ENCODE measurements around the gene COBL. TPM values are rescaled to one million over a fixed set of nuclear protein-coding genes. Genes with fewer than 3 reads are reported as not detected.

COBL gene
- polyA plus RNA-seq, 1 donor: 145 TPM

DNA sequence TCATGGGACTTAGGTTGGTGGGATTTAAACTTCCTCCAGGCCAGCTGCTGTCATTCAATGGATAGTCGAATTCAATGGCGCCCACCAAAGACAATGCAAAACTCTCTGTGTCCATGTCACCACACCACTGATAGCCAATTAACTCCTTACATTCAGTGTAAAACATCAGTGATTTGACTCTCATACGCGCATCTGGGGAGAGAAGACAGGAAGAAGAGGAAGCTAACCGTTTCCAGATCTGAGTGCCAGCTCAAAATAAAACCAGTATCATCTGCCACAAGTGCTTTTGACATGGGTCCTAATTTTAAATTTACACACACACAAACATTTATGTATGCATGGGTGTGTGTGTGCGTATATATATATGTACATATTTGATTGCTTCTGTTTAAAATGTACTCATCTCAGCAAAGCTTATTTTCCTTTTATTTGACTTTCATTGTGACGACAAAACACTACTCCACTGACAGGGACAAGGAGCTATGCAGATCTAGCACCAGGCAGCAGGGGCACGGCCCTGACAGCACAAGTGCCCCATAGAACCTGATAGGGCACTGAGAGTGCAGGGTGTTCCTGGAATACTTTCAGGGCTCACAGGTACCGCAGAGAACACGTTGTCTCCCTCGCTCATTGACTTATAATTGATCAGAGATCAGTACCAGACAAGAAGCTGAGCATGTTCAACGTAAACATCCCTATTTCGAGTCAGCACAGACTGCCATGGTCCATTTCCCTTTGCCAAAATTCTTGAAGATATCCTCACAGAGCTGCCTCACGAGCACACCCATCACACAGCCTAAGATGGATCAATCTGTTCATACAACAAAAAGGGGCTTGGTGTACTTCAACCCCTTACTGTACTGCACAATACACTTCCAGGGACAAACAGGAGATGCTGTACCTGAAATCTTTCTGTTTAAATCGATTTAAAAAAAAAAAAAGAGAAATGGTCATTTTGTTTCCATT lies 176.1 kb downstream of the COBL start:
- DNase-seq: no peak

DNA sequence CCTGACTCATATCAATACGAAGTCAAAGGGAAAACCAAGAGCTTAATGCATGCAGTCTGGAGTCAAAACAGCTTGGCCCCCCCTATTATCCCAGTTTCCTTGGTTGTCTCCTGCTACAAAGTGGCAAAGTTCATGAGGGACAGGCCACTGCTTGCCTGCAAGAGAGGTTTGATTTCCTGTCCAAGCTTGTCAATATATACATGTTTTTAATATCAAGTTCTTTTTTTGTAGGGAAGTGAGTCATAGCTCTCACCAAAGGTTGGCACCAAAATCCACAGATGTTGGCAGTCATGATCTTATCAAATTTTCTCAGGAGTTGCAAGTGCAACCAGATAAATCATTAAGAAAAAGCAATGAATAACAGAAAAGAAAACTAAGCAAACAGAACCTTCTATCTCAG lies 176.8 kb downstream of the COBL start:
- no peak for DNase-seq

DNA sequence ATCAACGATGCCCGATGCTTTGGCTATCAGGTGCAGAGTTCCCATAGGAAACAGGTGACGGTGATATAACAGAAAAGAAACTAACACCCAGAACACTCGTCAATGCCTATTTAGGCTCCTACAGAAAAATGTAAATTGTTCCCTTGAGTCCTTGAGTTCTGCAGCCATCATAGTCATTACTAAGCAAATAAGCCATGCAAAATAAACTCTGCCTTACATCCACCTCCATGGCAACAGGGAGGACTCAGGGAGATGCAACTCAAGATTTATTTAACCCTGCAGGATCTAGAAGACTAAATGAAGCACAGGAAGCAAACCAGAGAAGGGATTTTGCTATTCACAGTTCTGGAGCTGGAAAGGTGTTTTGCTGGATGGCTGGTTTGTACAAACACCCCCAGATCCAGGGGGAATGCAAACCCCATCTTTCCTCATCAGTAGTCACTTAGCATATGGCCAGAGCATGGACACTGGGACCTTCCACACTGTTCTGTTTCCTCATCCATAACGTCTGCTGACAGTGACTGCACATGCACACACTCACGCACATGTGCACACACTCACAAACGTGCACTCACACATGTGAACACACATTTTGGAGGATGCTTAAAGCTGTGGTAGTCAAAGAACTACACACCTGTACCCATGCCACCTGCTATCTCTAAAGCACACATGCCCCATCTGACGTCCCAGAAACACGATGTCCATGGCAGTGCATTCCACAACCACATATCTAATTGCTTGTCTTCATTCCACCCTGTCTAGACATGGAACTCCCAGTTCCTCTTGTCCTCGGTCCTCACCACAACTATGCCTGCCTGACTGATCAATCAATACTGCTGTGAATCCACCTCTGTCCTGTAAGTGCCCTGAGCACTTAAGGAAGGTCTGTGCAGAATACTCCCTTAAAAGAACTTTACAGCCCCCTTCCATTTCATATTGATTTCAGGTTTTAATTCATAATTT lies 178.2 kb downstream of the COBL start:
- no peak for DNase-seq

GRCh38 chr7:51135576-51135975 lies 181.0 kb downstream of the COBL start:
- no peak for DNase-seq

GRCh38 chr7:51134013-51134441 lies 182.6 kb downstream of the COBL start:
- DNase-seq: peak; percentile 51

DNA sequence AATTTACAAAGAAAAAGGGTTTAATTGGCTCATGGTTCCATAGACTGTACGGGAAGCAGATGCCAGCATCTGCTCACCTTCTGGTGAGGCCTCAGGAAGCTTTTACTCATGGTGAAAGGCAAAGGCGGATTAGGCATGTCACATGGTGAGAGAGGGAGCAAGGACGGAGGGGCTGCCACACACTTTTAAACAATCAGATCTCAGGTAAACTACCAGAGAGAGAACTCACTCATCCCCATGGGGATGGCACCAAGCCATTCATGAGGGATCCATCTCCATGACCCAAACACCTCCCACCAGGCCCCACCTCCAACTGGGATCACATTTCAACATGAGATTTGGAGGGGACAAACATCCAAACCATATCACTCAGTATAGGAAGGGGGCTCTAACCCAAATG lies 183.9 kb downstream of the COBL start:
- no peak for DNase-seq

DNA sequence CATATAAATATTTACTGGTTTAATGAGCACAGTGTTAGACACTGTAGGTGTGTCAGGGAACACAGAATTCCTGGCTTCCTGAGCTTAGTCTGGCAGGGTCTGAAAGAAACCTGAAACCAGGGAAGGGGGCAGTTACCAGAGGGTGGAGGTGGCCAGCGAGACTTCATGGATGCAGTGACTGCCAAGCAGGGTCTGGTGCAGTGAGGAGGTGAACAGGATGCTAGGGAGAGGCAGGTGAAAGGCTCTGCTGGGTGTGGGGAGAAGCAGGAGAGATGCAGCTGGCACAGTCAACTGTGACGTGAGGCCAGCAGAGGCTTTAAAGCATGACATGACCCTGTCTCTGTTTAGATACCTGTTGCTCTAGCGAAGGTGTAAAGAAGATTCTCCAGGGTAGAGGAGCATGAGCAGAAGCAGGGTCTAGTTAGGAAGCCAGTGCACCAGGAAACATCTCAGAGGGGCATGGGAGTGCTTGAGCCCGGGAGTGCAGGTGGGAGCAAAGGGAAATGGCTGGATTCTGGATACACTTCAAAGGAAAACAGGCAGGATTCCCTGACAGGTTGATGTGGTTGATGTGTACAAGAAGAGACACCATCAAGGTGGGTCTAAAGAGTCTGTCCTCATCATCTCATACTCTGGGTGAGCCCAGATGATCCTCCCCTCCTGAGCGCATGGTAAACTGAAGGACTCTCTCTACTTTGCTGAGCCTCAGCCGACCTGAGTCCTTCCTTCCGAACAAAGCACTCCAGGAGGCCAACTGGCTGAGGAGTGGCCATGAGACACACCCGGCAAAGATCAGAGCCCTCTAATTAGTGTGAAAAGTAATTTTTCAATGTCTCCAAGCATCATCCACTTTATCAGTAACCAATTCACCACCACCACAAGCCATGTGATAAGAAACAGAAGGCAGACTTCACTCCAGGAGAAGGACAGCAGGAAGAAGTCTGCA lies 186.8 kb downstream of the COBL start:
- no peak for DNase-seq

DNA sequence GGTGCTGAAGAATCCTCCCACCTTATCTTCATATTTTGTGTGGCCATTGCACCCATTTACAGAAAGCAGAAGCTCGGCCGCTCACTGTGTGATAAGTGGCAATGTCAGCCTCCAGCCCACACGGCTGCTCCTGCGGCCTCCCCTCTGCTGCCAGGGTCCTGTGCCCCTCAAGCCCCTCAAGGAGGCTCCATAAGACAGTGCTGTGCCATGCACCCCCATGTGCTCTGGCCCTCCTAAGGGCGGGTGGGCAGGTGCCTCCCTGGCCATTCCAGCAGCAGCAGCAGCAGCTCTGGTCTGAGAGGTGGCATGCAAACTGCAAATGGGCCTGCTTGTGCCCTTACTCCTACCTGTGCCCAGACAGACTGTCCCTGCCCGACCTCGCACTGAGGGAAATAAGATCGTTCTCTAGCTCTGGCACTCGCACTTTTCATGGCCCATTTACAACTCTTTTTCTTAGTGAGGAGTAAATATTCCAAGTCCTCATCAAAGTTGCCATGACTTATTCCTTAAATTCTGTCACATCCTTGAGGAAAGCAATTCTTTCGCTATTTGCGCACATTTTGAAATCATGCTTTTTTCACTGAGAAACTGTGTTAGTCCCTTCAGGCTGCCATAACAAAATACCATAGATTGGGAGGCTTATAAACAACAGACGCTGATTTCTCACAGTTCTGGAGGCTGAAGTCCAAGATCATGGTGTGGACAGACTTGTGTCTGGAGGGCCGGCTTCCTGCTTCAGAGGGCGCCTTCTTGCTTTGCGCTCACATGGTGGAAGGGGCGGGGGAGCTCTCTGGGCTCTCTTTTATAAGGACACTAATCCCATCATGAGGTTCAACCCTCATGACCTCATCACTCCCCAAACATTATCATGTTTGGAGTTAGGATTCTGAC lies 187.8 kb downstream of the COBL start:
- DNase-seq: no peak

DNA sequence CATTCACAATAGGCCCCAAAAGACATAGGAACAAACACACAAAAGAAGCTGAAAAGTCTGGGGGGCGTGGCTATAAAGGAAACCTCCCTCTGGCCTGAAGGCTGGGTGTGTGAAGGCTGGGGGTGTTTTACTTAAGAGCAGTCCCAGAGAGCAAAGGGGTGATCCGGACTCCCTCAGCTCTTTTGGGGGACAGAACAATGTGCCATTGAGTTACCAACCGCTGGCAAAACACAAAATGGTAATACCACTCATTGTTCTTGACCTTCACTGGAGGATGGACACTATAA lies 189.0 kb downstream of the COBL start:
- no peak for DNase-seq

- no peak for DNase-seq
These were observed 189.6 kb downstream of the COBL start for GRCh38 chr7:51126813-51127617.

- DNase-seq: no peak
These were observed 190.3 kb downstream of the COBL start for GRCh38 chr7:51126324-51126723.

GRCh38 chr7:51124321-51124720 lies 192.3 kb downstream of the COBL start:
- DNase-seq: no peak

DNA sequence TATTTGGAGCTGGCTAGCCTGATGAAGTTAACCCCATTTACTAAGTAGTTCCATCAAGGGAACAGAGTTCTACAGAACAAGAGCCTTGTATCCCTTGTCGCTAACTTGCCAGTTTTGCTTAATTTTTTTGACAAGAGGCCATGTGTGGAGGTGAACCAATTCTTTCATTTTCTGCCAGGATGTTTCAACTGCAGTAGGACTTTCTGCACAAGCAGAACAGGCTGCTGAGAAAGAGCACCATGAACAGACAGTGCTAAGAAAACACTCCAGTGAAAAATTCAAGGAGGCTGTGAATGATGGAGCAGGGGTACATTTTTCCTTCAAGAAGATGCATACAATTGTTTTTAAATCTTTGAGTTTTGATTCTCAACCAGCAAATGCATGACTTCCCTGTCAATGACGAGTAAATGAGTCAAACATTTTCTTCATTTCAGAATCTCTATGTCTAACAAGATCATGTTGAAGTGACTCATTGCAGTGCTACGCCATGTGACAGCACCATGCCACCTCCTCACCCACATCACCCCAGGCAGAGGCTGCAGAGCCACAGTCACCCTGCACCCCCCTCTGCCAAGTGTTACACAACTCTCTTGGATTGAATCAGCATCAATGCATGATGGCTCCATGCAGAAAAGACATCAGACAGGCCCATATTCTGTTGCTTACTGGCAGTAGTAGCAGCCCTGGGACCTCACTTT lies 193.1 kb downstream of the COBL start:
- no peak for DNase-seq

GRCh38 chr7:51121931-51122425 lies 194.6 kb downstream of the COBL start:
- no peak for DNase-seq

DNA sequence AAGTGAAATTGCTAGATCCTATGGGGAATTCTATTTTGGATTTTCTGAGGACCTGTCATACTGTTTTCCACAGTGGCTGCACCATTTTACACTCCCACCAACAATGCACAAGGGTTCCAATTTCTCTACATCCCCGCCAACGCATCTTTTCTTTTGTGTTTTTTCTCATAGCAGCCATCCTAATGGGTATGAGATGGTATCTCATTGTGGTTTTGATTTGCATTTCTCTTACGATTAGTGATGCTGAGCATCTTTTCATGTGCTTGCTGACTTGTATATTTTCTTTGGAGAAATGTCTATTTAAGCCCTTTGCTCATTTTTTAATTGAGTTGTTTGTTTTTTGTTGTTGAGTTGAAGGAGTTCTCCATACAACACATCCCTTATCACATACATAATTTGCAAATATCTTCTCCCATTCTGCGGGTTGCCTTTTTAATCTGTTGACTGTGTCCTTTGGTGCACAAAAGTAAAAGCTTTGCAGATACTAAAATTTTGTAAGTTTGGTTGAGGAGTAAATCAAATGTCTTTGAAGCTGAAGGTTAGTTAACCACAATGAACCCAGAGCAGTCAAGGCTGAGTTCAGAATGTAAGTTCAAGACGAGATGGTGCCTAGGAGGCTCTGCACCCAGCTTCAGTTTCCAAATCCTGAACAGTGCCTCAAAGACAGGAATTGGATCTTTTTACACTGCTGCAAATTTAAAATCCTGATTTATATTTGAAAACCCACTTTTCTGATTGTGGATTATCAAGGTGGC lies 195.4 kb downstream of the COBL start:
- DNase-seq: no peak

GRCh38 chr7:51118628-51119027 lies 198.0 kb downstream of the COBL start:
- DNase-seq: no peak

DNA sequence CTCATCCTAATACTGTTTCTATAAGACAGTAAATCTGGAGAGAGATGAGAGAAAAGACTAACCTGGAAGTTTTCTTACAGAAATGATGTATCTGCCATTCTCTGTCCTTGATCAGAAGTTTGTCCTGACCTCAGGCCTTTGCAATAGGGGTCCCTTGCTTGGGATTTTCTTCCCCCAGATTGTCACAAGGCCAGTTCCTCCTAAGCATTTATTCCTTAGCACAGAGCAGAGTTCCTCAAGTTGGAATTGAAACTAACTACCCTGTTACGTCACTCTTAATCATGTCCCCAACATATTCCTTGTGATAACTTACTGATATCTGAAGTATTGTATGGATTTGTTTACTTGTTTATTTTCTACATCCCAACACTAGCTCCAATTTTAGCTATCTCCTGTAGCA lies 202.1 kb downstream of the COBL start:
- no peak for DNase-seq

DNA sequence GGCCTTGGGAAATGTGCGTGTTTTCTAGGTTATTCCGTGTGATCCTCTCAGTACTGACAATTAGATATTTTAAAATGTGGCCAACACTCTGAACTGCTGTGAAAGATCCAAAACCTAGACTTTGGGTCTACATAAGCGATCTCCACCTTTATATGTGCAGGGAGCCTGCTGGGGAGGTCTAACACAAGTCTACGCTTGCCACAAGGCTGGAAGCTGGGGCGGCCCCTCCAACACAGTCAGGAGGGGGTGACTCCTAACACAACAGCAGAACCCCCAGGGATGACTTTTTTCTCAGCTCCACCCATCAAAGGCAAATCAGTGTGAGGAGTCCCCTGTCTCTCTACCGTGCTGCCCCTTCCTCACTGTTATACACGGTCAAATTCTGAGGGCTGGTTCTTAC lies 202.6 kb downstream of the COBL start:
- DNase-seq: no peak

GRCh38 chr7:51113560-51113959 lies 203.0 kb downstream of the COBL start:
- DNase-seq: no peak
